ENCODE results near the gene SPOPL.

GRCh38 chr2:138455275-138455674, 46.3 kb upstream of the SPOPL start:
- no peak for TF ChIP-seq CTCF (conservative IDR thresholded peaks at IDR 0.05; ENCODE audit: low read depth, low read length)
- TF ChIP-seq EZH2 (IDR thresholded peaks at IDR 0.05; ENCODE audit: borderline replicate concordance, low read depth, low read length, poor library complexity, severe bottlenecking), result no peak
